HG03457 (cell line): Measurements from ENCODE around the gene CDC42BPA.
"Not testable (repeated sequence)": the region's sequence is repeated elsewhere in the genome, so short reads cannot be mapped to it uniquely, and the experiment has no call there.

Experiments
- ATAC-seq: cut with Tn5 transposase; IDR thresholded peaks from one replicate; pipeline ENCODE4 v1.9.1; 2021; ENCODE audit warnings: moderate number of reproducible peaks; ENCODE audit not compliant: unreplicated experiment

Gene CDC42BPA

GRCh38 chr1:226967665-226968064 is 350.6 kb downstream of the CDC42BPA start:
- ATAC-seq = no peak

- no peak for ATAC-seq
Observed at GRCh38 chr1:226966683-226967082, 351.6 kb downstream of the CDC42BPA start.

DNA sequence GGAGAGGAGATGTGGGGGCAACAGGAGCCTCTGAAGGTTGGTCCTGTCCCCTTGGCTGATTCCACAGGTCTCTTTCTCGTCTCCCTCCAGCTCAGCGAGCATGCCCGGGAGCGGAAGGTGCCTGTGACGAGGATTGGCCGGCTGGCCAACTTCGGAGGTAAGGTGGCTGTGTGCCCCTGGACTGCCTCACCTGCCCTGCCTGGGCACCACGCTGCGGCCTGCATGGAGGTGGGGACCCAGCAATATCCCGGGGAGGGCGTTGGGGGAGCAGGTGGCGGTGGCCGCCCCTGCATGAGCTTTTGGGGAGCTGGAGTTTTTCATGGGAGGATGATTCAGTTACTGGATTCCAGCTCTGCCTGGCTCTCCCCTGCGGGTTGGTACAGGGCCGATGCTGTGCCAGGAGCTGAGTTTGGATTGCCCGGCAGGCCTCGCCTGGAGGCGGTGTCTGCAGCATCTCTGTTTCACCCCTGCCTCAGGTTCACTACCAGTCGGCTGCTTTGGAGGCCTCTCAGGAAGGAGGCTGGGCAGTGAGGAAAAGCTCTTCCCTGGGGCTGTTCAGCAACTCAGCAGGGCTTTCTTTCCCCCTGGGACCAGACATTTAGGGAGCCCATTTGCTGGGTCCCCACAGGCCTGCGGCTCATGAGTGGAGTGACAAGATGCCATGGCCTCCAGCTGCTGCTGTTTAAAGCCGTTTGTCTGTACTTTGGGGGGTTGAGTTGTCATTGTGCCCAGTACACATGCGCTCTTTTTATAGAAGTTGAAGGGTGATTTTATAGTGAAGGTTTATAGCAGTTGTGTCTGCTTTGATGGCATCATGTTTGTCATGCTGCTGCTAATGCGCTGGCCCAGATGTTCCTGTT is 352.5 kb downstream of the CDC42BPA start:
- no peak for ATAC-seq

- ATAC-seq = no peak
Observed at GRCh38 chr1:226964611-226965486, 353.4 kb downstream of the CDC42BPA start.

- ATAC-seq = no peak
Observed at GRCh38 chr1:226964068-226964425, 354.2 kb downstream of the CDC42BPA start.

- ATAC-seq = no peak
Observed at GRCh38 chr1:226962421-226963391, 355.6 kb downstream of the CDC42BPA start.

- ATAC-seq = no peak
Observed at GRCh38 chr1:226960944-226961765, 357.1 kb downstream of the CDC42BPA start.

GRCh38 chr1:226960256-226960655 is 358.0 kb downstream of the CDC42BPA start:
- ATAC-seq = no peak

GRCh38 chr1:226958300-226958699 is 360.0 kb downstream of the CDC42BPA start:
- ATAC-seq = no peak

DNA sequence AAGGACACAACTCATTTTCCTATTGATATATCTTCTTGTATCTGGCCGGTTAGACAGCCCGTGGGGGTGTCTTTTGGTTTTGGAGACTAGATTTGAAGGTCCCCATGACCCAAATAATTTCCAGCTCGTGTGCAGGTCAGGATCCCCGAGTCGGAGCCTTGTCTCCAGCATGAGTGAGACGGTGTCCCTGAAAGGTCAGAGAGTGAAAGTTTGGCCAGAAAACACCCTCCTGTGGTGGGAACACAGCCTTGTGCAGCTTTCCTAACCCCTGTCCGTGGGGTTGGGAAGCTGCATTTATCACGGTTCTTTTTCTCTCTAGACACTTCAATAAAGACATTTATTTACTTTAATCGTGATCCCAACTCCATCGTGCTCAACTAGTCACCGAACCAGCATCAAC is 360.6 kb downstream of the CDC42BPA start:
- no peak for ATAC-seq

- no peak for ATAC-seq
Observed at GRCh38 chr1:226956942-226957713, 361.2 kb downstream of the CDC42BPA start.

DNA sequence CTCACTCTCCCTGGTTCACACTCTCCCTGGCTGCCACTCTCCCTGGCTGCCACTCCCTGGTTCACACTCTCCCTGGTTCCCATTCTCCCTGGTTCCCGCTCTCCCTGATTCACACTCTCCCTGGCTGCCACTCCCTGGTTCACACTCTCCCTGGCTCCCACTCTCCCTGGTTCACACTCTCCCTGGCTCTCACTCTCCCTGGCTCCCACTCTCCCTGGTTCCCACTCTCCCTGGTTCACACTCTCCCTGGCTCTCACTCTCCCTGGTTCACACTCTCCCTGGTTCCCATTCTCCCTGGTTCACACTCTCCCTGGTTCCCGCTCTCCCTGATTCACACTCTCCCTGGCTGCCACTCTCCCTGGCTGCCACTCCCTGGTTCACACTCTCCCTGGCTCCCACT is 362.4 kb downstream of the CDC42BPA start:
- ATAC-seq = not testable (repeated sequence)

DNA sequence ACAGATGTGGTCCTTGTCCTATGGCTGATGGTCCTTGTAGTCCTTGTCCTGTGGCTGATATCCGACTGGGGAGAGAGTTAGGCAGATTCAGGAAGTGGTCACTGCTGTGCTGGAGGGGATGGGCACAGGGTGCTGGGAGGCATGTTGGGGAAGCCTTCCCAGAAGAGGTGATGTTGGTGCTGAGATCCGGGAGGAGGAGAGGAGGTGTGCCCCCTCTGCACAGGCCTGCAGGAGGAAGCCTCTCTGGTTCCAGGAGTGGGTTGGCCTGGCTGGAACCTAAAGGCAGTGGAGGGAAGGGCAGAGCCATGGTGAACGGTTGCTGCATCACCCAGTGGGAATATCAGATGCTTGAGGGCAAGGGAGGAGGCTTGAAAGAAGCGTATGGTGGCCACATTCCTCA is 363.5 kb downstream of the CDC42BPA start:
- ATAC-seq = no peak

DNA sequence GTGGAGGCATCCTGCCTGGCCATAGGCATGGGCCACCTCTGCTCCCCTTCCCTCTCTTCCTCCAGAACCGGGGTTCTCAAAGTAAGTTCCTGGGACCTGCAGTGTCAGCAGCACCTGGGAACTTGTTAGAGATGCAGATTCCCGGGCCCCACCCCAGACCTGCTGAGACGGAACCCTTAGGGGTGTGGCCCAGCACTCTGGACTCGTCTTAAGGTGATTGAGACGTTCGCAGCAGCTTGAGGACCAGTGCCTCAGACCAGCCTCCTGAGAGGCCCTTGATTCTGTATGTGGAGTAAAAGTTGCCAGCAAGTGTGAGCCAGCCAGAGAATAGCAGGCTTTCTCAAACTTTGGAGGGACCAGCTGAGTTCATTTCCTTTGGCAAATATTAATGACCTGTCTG is 364.0 kb downstream of the CDC42BPA start:
- no peak for ATAC-seq

GRCh38 chr1:226953175-226953800 is 365.0 kb downstream of the CDC42BPA start:
- no peak for ATAC-seq

- ATAC-seq = no peak
Observed at GRCh38 chr1:226952118-226952441, 366.2 kb downstream of the CDC42BPA start.

- no peak for ATAC-seq
Observed at GRCh38 chr1:226951286-226952117, 366.8 kb downstream of the CDC42BPA start.

DNA sequence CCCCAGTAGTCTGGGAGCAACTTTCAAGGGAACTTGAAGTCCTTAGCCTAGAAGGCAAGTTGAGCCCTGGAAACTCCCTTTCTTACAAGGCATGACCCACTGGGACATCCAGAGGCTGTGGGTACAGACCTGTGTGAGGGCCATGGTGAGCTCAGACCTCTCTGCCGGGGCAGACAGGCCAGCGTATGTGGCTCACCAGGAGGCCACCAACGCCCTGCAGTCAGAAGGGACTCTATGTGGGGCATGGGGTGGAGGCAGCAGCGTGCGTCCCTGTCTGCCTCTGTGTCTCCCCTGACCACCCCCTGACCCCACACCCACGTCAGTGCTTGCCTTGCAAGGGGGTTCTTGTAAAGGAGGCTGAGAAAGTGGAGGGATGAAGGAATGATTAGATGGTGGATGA is 367.4 kb downstream of the CDC42BPA start:
- no peak for ATAC-seq
